HG03095 (cell line): ENCODE measurements around the gene PHACTR3.

ENCODE experiments used
- ATAC-seq: cut with Tn5 transposase; IDR thresholded peaks from one replicate; pipeline ENCODE4 v1.9.1; 2021; ENCODE audit warnings: moderate library complexity; ENCODE audit not compliant: unreplicated experiment

Gene PHACTR3

DNA sequence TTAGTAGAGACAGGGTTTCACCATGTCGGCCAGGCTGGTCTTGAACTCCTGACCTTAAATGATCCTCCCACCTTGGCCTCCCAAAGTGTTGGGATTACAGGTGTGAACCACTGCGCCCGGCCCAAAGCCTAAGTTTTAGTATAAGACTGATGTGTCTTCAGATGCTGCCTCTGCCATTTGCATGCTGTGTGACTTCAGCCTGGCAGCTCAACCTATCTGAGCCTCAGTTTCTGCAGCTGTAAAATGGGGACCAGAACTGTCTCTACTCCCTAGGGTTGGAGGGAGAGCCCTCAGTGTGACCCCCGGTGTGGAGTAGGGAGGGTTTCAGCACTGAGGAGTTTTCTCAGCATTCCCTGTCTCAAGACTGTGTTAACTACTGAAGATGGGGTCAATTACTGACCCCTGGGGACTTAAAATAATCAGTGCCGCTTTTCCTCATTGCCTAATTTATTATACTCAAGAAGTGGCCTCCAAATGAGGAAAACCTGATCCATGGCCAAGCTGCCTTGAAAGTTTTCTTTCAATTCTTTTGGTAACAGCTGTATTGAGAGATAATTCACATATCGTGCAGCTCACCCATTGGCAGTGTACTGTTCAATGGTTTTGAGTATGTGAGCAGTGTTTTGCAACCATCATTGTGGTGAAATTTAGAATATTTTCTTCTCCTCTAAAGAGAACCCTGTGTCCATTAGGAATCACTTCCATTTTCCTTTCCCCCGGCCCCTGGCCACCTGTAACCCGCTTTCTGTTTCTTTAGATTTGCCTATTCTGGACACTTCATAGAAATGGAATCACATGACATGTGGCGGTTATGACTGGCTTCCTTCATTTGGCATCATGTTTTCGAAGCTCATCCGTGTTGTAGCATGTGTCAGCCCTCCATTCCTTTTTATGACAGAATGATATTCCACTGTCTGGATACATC lies 64.8 kb downstream of the PHACTR3 start:
- ATAC-seq: no peak

DNA sequence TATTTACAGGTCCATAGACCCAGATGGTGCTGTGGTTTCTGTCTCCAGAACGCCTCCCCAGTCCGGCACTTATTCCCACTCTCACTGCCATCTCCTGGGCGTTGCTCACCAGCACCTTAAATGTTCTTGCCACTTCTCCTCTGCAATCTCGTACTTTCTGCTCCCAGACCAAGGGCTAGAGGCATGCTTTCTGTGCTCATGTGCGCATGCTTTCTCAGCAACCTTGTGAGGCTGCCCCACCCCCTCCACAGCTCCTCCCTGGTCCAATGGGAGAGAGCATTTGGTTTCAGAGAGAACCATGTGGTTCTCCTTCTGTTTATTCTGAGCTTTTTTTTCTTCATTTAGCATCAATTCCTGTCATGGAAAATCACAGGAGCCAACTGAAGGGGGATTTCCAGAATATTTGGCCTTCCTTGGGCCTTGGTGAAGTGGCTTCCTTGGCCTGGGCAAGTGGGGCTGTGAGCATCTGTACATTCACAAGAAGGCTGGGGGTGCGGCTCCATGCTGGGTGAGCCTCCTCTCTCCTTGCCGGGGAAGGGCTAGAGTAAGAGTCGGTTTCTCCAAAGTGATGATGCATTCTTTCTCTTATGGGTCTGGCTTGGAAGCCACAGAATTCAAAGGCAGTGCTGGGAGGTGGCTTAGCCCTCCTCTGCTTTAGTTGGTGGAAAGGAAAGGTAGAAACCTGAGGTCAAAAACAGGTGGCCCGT lies 66.6 kb downstream of the PHACTR3 start:
- no peak for ATAC-seq

DNA sequence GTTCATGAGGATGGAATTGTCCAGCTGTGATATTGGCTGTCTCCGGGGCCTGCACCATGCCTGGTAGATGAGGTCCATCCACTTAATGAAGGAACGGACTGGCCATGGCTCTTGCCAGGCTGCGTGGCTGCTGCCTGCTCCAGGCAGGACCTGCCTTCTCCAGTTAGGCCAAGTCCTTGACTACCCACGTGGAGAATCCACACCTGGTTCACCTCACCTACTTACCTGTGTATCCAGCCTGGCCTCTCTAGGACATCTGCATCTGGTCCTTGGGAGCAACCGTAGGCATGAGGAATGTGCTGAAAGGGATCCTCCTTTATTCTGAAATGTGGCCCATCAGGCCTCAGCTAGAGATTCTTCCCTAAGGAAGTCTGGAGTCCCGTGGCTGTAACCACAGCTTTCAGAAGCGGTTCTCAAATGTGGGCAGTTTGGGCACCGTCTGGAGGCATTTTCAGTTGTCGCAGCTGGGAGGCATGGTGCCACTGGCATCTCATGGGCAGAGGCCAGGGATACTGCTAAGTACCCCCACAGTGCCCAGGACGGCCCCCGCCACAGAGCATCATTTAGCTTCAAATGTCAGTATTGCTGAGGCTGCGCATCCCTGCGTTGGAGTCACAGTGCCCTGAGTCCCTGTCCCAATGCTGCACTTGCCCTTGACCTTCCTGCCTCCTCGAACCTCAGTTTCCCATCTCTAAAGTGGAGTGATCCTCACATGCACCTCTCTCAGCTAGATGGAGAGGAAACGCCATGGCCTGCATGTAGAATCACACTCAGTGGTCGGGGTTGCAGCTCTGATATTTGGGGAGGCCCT lies 67.5 kb downstream of the PHACTR3 start:
- ATAC-seq: no peak

DNA sequence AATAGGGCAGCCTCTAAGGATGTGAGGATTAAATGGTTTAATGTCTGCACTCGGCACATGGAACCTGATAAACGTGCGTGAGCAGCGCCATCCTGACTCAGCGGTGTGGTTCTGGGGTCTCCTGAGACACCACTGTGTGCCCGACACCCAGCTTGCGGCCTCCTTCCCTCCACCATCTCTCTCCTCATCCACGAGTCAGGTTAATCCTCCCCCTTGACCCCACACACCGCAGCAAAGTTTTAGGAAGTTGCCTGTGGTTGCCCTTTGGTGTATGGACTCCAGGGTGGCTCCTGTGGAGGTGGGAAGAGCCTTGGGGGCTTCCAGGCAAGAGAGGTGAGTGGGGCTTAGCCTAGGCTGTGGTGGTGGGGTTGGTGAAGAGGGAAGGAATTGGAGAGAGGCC lies 68.2 kb downstream of the PHACTR3 start:
- ATAC-seq: no peak

DNA sequence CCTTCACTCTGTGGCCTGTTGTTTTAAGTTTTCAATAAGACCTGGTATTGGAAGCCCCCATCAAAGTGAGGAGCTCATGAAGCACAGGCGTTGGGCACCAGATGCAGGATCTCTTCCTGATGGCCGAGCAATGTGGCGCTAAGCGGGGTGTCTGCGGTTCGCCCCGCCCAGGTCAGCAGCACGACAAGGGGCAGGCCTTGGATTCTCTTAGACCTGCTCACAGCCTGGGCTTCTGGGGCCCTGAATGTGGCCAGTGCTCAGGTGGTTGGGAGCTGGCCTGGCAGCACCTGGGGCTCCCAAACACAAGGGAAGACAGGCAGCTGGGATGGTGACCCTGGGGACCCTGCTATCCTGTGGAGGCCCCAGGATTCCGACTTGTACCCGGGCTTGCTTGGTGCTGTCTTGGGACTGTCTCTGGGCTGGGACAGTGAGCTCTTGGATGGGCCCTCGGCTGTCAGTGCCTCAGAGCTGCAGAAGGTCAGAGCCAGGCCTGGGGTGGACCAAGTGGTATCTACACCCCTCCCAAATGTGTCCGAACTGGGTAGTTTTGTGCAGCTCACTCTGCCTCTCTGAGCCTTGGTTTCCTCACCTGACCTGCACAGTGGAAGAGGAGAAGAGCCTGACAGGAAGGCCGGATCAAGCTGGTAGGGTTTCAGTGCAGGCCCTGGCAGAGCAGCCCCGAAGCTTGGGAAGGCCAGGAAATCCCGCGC lies 69.1 kb downstream of the PHACTR3 start:
- ATAC-seq: no peak

DNA sequence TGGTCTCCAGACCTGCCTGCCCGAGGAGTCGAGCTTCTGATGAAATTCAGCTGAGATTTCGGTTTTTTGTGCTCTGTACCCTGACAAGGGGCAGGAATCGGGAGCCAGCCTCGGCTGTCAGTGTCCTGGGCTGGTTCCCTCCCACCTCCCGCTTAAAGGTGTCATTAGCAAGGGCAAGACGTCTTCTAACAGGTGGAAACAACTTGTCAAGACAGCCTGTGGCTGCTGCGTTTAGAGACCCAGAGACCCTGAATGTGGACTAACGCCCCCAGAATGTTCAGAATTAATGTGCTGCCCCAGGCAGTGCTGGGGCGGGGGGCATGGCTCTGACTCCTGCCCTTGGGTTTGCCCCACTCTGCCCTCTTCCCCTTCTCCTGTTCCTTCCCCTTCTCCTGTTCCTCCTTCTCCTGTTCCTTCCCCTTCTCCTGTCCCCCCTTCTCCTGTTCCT lies 69.7 kb downstream of the PHACTR3 start:
- ATAC-seq: no peak

DNA sequence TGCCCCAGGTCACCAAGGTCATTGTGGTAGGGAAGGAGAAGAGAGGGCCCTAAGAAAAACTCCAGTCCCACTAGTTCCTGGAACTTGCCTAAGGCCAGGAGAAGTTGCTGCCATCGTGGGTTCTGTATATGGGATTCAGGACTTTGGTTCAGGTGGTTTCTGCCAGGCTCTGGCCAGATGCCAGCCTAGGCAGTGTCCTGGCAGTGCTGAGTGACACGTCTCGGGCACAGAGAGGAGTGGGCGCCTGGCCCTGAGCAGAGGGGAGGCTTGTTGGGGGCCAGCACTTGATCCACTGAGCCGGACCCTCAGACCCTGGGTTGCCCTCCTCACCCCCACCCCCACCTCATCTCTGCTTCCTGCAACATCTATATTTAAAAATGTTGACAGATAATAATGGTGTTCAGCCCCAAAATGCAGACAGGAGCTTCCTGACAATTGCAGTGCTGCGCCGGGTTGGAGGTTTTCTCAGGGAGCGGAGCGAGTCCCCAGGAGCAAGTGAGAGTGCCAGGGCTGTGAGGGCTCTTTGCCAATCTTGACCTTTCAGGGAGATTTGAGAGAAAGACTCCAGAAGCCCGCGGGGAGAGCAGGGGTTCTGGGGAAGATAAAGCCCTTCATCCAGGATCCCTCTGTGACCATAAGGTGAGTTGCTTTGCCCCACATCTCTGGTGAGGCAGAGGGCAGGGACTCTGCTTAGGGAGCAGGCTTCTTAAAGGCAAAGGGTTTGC lies 71.9 kb downstream of the PHACTR3 start:
- ATAC-seq: no peak

DNA sequence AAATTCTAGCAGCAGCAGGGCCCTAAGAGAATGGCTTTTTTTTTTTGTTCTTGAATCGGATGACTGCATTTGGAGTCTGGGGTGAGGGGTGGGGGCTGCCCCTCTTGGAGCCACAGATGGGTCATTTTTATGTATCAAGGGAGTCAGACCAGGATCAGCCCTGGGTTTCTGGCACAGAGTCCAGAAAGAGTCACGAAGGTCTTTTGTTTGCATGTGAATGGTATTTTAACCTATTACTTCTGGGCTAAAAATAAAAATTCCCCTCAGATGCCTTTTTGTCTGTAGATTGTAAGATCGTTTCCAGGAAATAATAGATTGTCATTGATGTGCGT lies 72.5 kb downstream of the PHACTR3 start:
- no peak for ATAC-seq

DNA sequence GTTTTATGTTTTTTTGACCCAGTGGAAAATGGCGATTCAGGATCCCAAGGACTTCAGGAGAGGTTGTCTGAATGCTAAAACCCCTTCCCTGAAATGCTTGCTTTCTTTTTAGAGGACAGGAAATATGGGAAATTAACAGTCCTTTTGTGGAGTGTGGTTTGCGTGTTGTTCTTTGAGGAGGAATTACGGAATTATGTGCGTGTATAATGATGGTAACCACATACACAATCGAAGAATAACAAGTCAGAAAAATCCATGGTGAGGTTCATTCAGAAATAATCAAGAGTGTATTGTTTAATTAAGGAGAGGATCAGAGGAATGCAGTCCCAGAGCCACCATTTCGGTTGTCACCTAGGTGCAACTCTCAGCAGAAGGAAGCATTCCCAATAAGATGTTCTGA lies 73.2 kb downstream of the PHACTR3 start:
- no peak for ATAC-seq

DNA sequence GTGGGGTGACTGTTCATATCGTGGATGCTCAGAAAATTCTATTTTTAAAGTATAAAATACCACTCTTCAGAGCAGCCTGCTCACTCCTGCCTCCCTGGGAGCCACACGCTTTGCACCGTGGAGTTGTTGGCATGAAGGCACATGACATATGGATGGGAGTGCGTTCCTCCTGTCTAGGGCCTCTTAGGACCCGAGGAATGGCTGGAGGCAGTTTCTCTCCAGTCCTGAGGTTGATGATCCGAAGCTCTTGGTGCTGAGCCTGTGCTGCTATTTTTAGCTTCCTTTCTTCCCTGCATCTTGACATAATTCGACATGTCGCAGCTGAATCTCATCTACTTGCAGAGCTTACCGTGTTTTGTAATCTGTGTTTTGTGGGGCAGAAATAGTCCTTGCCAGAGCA lies 73.9 kb downstream of the PHACTR3 start:
- ATAC-seq: no peak

DNA sequence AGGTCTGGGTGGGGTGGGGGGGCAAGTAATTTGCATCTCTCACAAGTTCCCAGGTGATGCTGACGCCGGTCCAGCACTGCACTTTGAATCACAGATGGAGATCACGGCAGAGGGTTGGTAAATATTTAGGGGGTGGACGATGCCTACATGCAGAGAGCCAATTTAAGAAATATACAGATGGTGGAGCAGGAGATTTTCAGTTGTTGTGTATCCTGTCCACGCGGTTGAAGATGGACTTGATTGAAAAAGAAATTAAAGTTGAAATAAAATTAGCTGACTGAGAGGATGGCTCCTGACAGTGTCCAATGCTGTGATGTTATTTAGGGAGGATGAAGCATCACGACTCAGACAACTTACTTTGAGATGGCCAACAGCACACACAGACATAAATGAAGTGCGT lies 74.6 kb downstream of the PHACTR3 start:
- no peak for ATAC-seq

DNA sequence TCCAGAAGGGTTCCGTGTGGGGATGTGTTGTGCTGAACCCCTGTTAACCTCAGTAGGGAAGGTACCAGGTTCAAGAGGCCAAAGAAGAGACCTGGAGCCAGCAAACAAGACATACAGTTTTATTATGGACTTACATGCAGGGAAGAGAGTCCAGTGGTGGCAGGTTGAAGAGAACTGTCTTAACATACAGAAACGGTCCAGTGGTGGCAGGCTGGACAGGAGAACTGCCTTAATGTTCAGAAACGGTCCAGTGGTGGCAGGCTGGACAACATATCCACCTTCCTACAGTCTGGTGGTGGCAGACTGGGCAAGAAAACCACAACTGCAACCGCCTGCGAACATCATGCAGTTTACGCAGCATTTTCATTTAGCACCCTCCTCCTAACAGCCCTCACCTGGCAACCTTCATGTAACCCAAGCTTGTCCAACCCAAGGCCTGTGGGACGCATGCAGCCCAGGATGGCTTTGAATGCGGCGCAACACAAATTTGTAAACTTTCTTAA lies 75.9 kb downstream of the PHACTR3 start:
- ATAC-seq: no peak

DNA sequence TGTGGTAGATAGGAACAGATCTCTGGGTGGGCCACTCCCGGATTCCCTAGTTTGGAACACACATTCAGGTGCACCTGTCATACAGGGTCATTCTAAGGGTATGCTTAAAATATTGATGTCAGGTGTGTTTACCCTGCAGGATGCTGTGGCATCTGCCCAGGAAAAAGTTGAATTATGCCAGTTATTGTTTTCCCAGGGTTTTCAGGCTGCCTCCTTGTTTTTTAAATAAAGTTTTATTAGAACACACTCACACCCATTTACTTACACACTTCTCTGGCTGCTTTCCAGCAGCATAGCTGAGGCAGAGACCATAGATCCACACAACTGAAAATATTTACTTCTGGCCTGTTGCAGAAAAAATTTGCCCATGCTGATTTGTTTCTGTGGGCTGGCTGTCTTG lies 76.5 kb downstream of the PHACTR3 start:
- ATAC-seq: no peak

DNA sequence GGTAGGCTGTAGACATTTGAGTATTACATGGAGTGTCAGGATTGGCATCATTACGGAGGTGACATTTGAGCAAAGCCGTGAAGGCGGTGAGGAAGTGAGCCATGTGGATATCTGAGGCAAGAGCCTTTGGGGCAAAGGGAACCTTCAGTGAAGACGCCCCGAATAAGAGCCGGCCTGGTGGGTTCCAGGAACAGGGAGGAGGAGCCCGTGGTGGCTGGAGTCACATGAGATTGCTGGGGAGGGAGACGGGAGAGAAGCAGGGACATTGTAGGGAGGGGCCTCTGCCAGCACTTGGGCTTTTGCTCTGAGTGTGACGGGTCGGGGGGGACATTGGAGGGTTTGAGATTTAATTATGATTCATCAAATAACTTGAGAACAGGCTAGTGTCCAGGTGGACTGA lies 78.3 kb downstream of the PHACTR3 start:
- ATAC-seq: no peak

DNA sequence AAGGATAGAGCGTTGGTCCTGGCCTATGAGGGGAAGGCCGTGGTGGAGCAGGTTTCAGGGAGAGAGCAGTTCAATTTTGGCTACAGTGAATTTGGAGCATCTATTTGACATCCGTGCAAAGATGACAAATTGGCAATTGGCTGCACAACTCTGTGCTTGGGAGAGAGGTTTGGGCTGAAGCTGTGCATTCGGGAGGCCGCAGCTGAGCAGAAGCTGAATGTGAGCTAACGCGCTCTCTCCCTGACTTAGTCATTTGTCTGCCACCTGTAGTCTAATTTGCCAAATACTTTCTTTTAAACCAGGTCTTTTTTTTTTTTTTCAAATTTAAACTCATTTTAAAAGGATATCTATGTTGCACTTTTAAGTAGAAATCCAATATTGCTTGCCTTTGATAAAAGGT lies 78.8 kb downstream of the PHACTR3 start:
- ATAC-seq: no peak

DNA sequence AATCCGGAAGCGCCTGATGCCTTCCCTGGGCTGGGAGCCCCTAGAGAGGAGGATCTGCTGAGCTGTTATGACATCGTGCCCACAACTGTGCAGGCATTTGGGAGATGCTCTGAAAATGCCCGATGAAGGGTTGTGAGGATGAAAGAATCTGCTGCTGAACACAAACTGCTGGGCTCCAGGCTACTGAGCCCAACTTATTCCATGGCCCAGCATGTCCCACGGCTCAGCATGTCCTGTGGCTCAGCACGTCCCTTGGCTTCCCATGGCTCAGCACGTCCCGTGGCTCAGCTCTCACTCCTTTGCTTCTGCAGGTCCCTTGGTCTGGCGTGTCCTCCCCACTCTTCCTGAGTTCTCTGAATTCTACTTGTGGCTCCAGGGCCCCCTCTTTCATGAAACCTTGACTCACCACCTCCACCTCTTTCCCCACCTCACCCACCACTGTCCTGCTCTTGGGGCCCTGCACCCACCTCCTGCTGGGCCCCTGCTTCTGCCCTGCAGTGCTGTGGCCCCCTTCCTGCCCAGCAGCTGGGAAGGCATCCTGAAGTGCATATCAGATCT lies 80.4 kb downstream of the PHACTR3 start:
- no peak for ATAC-seq

DNA sequence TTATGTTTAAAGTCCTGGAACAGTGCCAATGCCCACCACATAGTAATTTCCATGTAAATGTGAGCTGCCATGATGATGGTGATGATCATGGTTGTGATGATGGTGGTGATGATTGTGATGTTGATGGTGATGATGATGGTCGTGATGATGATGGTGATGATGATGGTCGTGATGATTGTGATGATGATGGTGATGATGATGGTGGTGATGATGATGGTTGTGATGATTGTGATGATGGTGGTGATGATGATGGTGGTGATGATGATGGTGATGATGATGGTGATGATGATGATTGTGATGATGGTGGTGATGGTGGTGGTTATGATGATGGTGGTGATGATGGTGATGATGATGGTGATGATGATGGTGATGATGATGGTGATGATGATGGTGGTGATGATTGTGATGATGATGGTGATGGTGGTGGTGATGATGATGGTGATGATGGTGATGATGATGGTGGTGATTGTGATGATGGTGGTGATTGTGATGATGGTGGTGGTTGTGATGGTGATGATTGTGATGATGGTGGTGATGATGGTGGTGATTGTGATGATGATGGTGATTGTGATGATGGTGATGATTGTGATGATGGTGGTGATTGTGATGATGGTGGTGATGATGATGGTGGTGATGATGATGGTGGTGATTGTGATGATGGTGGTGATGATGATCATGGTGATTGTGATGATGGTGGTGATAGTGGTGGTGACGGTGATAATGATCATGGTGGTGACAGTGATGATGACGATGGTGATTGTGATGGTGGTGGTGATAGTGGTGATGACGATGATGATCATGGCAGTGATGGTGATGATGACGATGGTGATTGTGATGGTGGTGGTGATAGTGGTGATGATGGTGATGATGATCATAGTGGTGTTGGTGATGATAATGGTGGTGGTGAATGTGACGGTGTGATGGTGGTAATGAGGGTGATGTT lies 82.3 kb downstream of the PHACTR3 start:
- ATAC-seq: no peak

DNA sequence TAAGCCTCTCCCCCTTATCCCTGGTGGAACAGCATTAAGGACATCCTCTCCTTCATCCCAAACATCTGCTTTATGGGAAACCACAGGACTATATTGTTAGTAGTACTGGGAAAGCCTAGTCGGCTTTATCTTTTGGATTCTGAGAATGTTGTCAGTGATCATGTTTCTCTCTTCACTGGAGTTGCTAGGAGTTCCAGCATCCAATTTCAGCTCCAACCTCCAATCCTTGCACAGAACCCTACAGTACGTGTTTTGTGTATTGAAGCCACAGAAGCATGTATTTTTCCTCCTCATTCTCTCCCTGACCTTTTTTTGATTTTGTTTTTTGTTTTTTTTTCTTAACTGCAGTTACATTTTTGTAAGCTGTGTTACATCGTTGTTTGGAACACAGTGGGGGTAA lies 84.0 kb downstream of the PHACTR3 start:
- ATAC-seq: no peak

DNA sequence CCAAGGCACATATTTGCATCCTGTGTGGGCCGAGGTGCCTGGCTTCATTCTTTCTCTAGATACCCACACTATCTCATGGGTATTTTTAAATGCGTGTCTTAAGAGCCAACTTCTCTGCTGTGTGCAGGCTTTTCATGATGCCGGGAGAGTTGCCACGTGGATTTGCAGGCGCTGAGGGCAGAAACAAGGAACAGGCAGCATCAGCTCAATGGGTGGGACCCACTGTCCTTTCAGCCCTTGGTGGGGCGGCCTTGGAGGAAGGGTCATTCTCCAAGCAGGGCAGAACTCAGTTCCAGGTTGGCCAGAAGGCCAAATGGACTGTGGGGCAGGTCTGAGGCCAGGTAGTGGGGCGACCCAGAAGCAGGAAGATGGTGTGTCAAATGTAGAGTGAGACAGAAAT lies 84.7 kb downstream of the PHACTR3 start:
- no peak for ATAC-seq
